ENCODE results near the gene FOXN3. TPM values are rescaled to one million over a fixed set of nuclear protein-coding genes. Genes with fewer than 3 reads are reported as not detected.
A peak's percentile ranks its signal among the peaks of the same experiment; 100 is the strongest.

The FOXN3 gene
- total RNA-seq, 1 donor from 2014 or later: 127 TPM

GRCh38 chr14:89371585-89372511, 45.2 kb downstream of the FOXN3 start:
- DNase-seq (ENCODE audit: missing footprints): no peak
- no peak for ATAC-seq
- intact Hi-C loops (cut with DNase I): no loop called here

- ATAC-seq (no peak), DNase-seq (ENCODE audit: missing footprints) (no peak)
- intact Hi-C loops (cut with DNase I): no loop called here
These were observed 46.3 kb downstream of the FOXN3 start for GRCh38 chr14:89370781-89371180.

- DNase-seq (ENCODE audit: missing footprints) (no peak), ATAC-seq (no peak)
- intact Hi-C loops (cut with DNase I): no loop called here
These were observed 46.7 kb downstream of the FOXN3 start for GRCh38 chr14:89370381-89370780.

- intact Hi-C loops (cut with DNase I): no loop called here
- ATAC-seq: no peak
- DNase-seq (ENCODE audit: missing footprints): no peak
These were observed 47.4 kb downstream of the FOXN3 start for GRCh38 chr14:89369656-89370055.

- ATAC-seq (no peak), DNase-seq (ENCODE audit: missing footprints) (no peak)
- intact Hi-C loops (cut with DNase I): no loop called here
These were observed 48.2 kb downstream of the FOXN3 start for GRCh38 chr14:89368490-89369477.

- intact Hi-C loops (cut with DNase I): no loop called here
- ATAC-seq: peak; percentile 24
- no peak for DNase-seq (ENCODE audit: missing footprints)
These were observed 49.3 kb downstream of the FOXN3 start for GRCh38 chr14:89367779-89368120.

- intact Hi-C loops (cut with DNase I): no loop called here
- DNase-seq (ENCODE audit: missing footprints): no peak
- peak; percentile 73 for ATAC-seq
These were observed 49.9 kb downstream of the FOXN3 start for GRCh38 chr14:89366864-89367778.

- no peak for DNase-seq (ENCODE audit: missing footprints)
- intact Hi-C loops (cut with DNase I): no loop called here
- peak; percentile 49 for ATAC-seq
These were observed 51.8 kb downstream of the FOXN3 start for GRCh38 chr14:89365061-89365801.

GRCh38 chr14:89364316-89364715, 52.7 kb downstream of the FOXN3 start:
- ATAC-seq (no peak), DNase-seq (ENCODE audit: missing footprints) (no peak)
- intact Hi-C loops (cut with DNase I): no loop called here

GRCh38 chr14:89360277-89360676, 56.8 kb downstream of the FOXN3 start:
- no peak for DNase-seq (ENCODE audit: missing footprints)
- no peak for ATAC-seq
- intact Hi-C loops (cut with DNase I): no loop called here

- DNase-seq (ENCODE audit: missing footprints) (no peak), ATAC-seq (peak; percentile 41)
- intact Hi-C loops (cut with DNase I): no loop called here
These were observed 57.4 kb downstream of the FOXN3 start for GRCh38 chr14:89359477-89360222.

GRCh38 chr14:89357655-89358297, 59.3 kb downstream of the FOXN3 start:
- ATAC-seq (no peak), DNase-seq (ENCODE audit: missing footprints) (no peak)
- intact Hi-C loops (cut with DNase I): no loop called here

- ATAC-seq: no peak
- no peak for DNase-seq (ENCODE audit: missing footprints)
- intact Hi-C loops (cut with DNase I): no loop called here
These were observed 60.1 kb downstream of the FOXN3 start for GRCh38 chr14:89356927-89357326.

GRCh38 chr14:89356496-89356895, 60.5 kb downstream of the FOXN3 start:
- ATAC-seq (no peak), DNase-seq (ENCODE audit: missing footprints) (no peak)
- intact Hi-C loops (cut with DNase I): no loop called here

- DNase-seq (ENCODE audit: missing footprints) (no peak), ATAC-seq (no peak)
- intact Hi-C loops (cut with DNase I): loop anchor here (5.0 kb wide), 1 partner anchor 51 kb away; no protein-coding TSS in a partner anchor
These were observed 63.3 kb downstream of the FOXN3 start for GRCh38 chr14:89353766-89354113.

- intact Hi-C loops (cut with DNase I): loop anchor here (5.0 kb wide), 1 partner anchor 51 kb away; no protein-coding TSS in a partner anchor
- no peak for DNase-seq (ENCODE audit: missing footprints)
These were observed 63.9 kb downstream of the FOXN3 start for GRCh38 chr14:89352976-89353765.

More at GRCh38 chr14:89352976-89353765, 63.9 kb downstream of the FOXN3 start:
- no peak for ATAC-seq
